Neuronal stem cell (in vitro differentiated cells): ENCODE results near the gene CACNA2D2.
A peak's percentile ranks its signal among the peaks of the same experiment; 100 is the strongest.

Experiments used
- DNase-seq: peaks from one replicate; pipeline ENCODE4 v3.0.0-alpha.2; 2013; ENCODE audit warnings: low spot score
- H2AFZ ChIP-seq: one replicate; pipeline ENCODE4 v1.6.1; 2013; ENCODE audit warnings: mild to moderate bottlenecking, low read length, inconsistent platforms
- H2AK5ac ChIP-seq: 2 replicates; pipeline ENCODE4 v1.6.1; 2013; ENCODE audit warnings: low read depth, mild to moderate bottlenecking, inconsistent platforms, low read length, moderate library complexity, mixed read lengths
- H2BK120ac ChIP-seq: 2 replicates; pipeline ENCODE4 v1.6.1; 2013; ENCODE audit warnings: low read depth, mild to moderate bottlenecking, inconsistent platforms, low read length, moderate library complexity, mixed read lengths
- H2BK12ac ChIP-seq: one replicate; pipeline ENCODE4 v1.6.1; 2013; ENCODE audit warnings: low read length, inconsistent platforms
- H2BK15ac ChIP-seq: 2 replicates; pipeline ENCODE4 v1.6.1; 2013; ENCODE audit warnings: mild to moderate bottlenecking, low read length, inconsistent platforms, mixed read lengths
- H2BK5ac ChIP-seq: one replicate; pipeline ENCODE4 v1.6.1; 2013; ENCODE audit warnings: inconsistent platforms, mild to moderate bottlenecking, low read length, moderate library complexity
- H3K14ac ChIP-seq: one replicate; pipeline ENCODE4 v1.6.1; 2013; ENCODE audit warnings: low read length, inconsistent platforms
- H3K18ac ChIP-seq: 2 replicates; pipeline ENCODE4 v1.6.1; 2013; ENCODE audit warnings: low read length, inconsistent platforms
- H3K23ac ChIP-seq: 2 replicates; pipeline ENCODE4 v1.6.1; 2013; ENCODE audit warnings: low read depth, mild to moderate bottlenecking, mixed read lengths, low read length, inconsistent platforms; ENCODE audit not compliant: poor library complexity
- H3K27ac ChIP-seq: replicated peaks from 3 replicates; pipeline ENCODE4 v1.5.1; 2013; ENCODE audit warnings: low read length, inconsistent platforms
- H3K27me3 ChIP-seq, 3 experiments: 2 replicates each; pipeline ENCODE4 v1.6.1; 2013; ENCODE audit warnings: low read length in 3 of 3, mild to moderate bottlenecking in 2 of 3, inconsistent platforms in 1 of 3, low read depth in 1 of 3, mixed read lengths in 1 of 3, moderate library complexity in 1 of 3; ENCODE audit not compliant: control insufficient read depth in 3 of 3, insufficient read depth in 3 of 3
- H3K36me3 ChIP-seq, 2 donors: replicated peaks in 1 of 2; 2 replicates each; pipeline ENCODE4 v1.6.1; 2013; ENCODE audit warnings: low read length in 2 of 2; ENCODE audit not compliant: control insufficient read depth in 2 of 2, insufficient read depth in 2 of 2
- H3K4ac ChIP-seq: 2 replicates; pipeline ENCODE4 v1.6.1; 2013; ENCODE audit warnings: inconsistent platforms, mild to moderate bottlenecking, low read length, moderate library complexity
- H3K4me1 ChIP-seq, 2 donors: 1 replicate in 1 of 2; 2 replicates in 1 of 2; pipeline ENCODE4 v1.6.1; 2013; ENCODE audit warnings: low read length in 2 of 2, low read depth in 1 of 2; ENCODE audit not compliant: control insufficient read depth in 2 of 2, insufficient read depth in 1 of 2
- H3K4me2 ChIP-seq: one replicate; pipeline ENCODE4 v1.6.1; 2013; ENCODE audit warnings: mild to moderate bottlenecking, low read length, inconsistent platforms; ENCODE audit not compliant: insufficient read depth, poor library complexity, severe bottlenecking
- H3K4me3 ChIP-seq, 2 donors: 2 replicates each; pipeline ENCODE4 v1.5.1; 2013; ENCODE audit warnings: low read length in 2 of 2, mild to moderate bottlenecking in 2 of 2, inconsistent platforms in 1 of 2, moderate library complexity in 1 of 2
- H3K79me1 ChIP-seq: one replicate; pipeline ENCODE4 v1.6.1; 2013; ENCODE audit warnings: low read depth, mild to moderate bottlenecking, inconsistent platforms, low read length, moderate library complexity
- H3K9ac ChIP-seq: one replicate; pipeline ENCODE4 v1.6.1; 2013; ENCODE audit warnings: mild to moderate bottlenecking, low read depth, low read length, inconsistent platforms; ENCODE audit not compliant: poor library complexity
- H3K9me3 ChIP-seq, 2 donors: replicated peaks in 1 of 2; 2 replicates each; pipeline versions ENCODE3 to v1.6.1; 2013; ENCODE audit warnings: low read length in 2 of 2, mild to moderate bottlenecking in 2 of 2, inconsistent platforms in 1 of 2, low read depth in 1 of 2, mixed read lengths in 1 of 2, moderate library complexity in 1 of 2; ENCODE audit not compliant: control insufficient read depth in 2 of 2, insufficient read depth in 1 of 2
- H4K8ac ChIP-seq: one replicate; pipeline ENCODE4 v1.6.1; 2013; ENCODE audit warnings: low read depth, mild to moderate bottlenecking, inconsistent platforms, low read length, moderate library complexity
- H4K91ac ChIP-seq: one replicate; pipeline ENCODE4 v1.6.1; 2013; ENCODE audit warnings: low read length, low read depth, mild to moderate bottlenecking, inconsistent platforms; ENCODE audit not compliant: poor library complexity
- WGBS, 2 donors: extraction: QIAGEN DNeasy Blood & Tissue Kit; methylation state at CpG; one replicate each; pipeline ENCODE4 v1.1.7; 2013; ENCODE audit warnings: missing lambda C conversion rate in 2 of 2, mixed read lengths in 1 of 2; ENCODE audit not compliant: insufficient read length in 2 of 2, insufficient replicate concordance in 1 of 2; ENCODE audit errors: extremely low coverage in 2 of 2; 5-methylcytosine and 5-hydroxymethylcytosine counted together

Gene CACNA2D2

GRCh38 chr3:50483374-50483773 is 20.1 kb downstream of the CACNA2D2 start:
- Histone ChIP-seq H4K8ac (no peak overlapping the region), H3K4me1 (peaks cover 0 to 17% of the 10 kb centered on the region in 2 donors), H3K14ac (no peak overlapping the region), H3K9ac (no peak overlapping the region), H4K91ac (no peak overlapping the region), H2AFZ (no peak overlapping the region), H3K4ac (no peak overlapping the region), H3K4me3 (no peak overlapping the region), H3K27ac (no peak overlapping the region), H3K4me2 (no peak overlapping the region), H2AK5ac (peak overlapping the region; percentile 30), H3K36me3 (no peaks in the 10 kb centered on the region), H3K23ac (no peak overlapping the region), H2BK120ac (no peak overlapping the region), H3K79me1 (no peaks in the 10 kb centered on the region), H3K18ac (no peak overlapping the region), H2BK15ac (no peak overlapping the region), H3K9me3 (peaks cover 0 to 2% of the 10 kb centered on the region in 2 donors), H2BK5ac (no peak overlapping the region), H2BK12ac (no peak overlapping the region), H3K27me3 (peaks cover 0 to 13% (median 0%) of the 10 kb centered on the region in 3 experiments)
- WGBS, 2 donors = no CpG with 5 or more reads among the region's 6 CpGs
- DNase-seq = no peak

GRCh38 chr3:50481992-50482391 is 21.4 kb downstream of the CACNA2D2 start:
- H3K9ac ChIP-seq = no peak overlapping the region
- H3K4me1 ChIP-seq = peaks cover 3 to 18% of the 10 kb centered on the region in 2 donors
- H3K14ac ChIP-seq = no peak overlapping the region
- H2BK5ac ChIP-seq = no peak overlapping the region
- no peak overlapping the region for H4K91ac ChIP-seq
- no peak overlapping the region for H2BK12ac ChIP-seq
- WGBS, 2 donors = no CpG with 5 or more reads among the region's 4 CpGs
- no peak overlapping the region for H3K4ac ChIP-seq
- no peak overlapping the region for H4K8ac ChIP-seq
- H3K18ac ChIP-seq = no peak overlapping the region
- H2BK15ac ChIP-seq = no peak overlapping the region
- peaks cover 2% of the 10 kb centered on the region for H3K79me1 ChIP-seq
- H3K27ac ChIP-seq = no peak overlapping the region
- no peak for DNase-seq
- H2AFZ ChIP-seq = no peak overlapping the region
- no peak overlapping the region for H3K23ac ChIP-seq
- no peaks in the 10 kb centered on the region for H3K36me3 ChIP-seq
- H3K9me3 ChIP-seq = peaks cover 0 to 2% of the 10 kb centered on the region in 2 donors
- H2AK5ac ChIP-seq = no peak overlapping the region
- no peak overlapping the region for H3K4me2 ChIP-seq
- H2BK120ac ChIP-seq = no peak overlapping the region
- peak overlapping the region in 1 of 2 donors; percentile 18 for H3K4me3 ChIP-seq
- H3K27me3 ChIP-seq = peaks cover 0 to 18% (median 0%) of the 10 kb centered on the region in 3 experiments

DNA sequence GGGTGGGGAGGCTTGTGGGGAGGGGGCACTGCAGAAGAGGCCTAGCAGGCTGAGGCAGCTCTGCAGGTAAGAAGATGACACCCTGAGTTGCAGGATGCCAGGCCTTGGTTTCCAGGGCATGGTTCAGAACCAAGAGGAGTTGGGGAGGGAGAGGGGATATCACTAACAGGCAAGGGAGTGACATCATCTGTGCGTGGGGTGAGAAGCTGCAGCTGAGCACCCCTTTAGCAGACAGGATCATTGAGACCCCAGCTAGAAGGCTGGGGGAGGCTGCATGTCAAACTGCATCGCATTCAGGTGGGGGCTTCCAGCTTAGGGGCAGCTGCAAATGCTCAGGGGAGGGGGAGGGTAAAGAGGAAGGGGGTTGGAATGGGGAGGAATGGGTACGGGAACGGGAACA is 23.0 kb downstream of the CACNA2D2 start:
- peaks cover 2% of the 10 kb centered on the region for H3K79me1 ChIP-seq
- H2BK5ac ChIP-seq = no peak overlapping the region
- no peak overlapping the region for H2BK120ac ChIP-seq
- no peak overlapping the region for H2BK15ac ChIP-seq
- H2AK5ac ChIP-seq = no peak overlapping the region
- H3K4me1 ChIP-seq = peaks cover 3 to 18% of the 10 kb centered on the region in 2 donors
- H3K23ac ChIP-seq = no peak overlapping the region
- WGBS, 2 donors = no CpG with 5 or more reads among the region's 4 CpGs
- no peak overlapping the region for H3K4ac ChIP-seq
- no peak overlapping the region for H4K91ac ChIP-seq
- H3K27ac ChIP-seq = no peak overlapping the region
- H3K4me3 ChIP-seq = no peak overlapping the region
- H2BK12ac ChIP-seq = no peak overlapping the region
- H3K36me3 ChIP-seq = no peaks in the 10 kb centered on the region
- no peak overlapping the region for H3K18ac ChIP-seq
- no peak overlapping the region for H3K4me2 ChIP-seq
- no peak overlapping the region for H3K14ac ChIP-seq
- no peak for DNase-seq
- no peak overlapping the region for H2AFZ ChIP-seq
- peaks cover 0 to 2% of the 10 kb centered on the region in 2 donors for H3K9me3 ChIP-seq
- no peak overlapping the region for H3K9ac ChIP-seq
- peaks cover 0 to 19% (median 0%) of the 10 kb centered on the region in 3 experiments for H3K27me3 ChIP-seq
- H4K8ac ChIP-seq = no peak overlapping the region

- Histone ChIP-seq H3K9ac (no peak overlapping the region), H3K4me1 (peaks cover 3 to 18% of the 10 kb centered on the region in 2 donors), H2BK5ac (no peak overlapping the region), H3K18ac (no peak overlapping the region), H2AFZ (no peak overlapping the region), H2BK12ac (no peak overlapping the region), H2BK15ac (no peak overlapping the region), H4K8ac (no peak overlapping the region), H3K27me3 (peaks cover 0 to 25% (median 0%) of the 10 kb centered on the region in 3 experiments), H3K4me3 (no peak overlapping the region), H4K91ac (no peak overlapping the region), H3K27ac (no peak overlapping the region), H2AK5ac (no peak overlapping the region), H3K23ac (no peak overlapping the region), H3K9me3 (peaks cover 0 to 2% of the 10 kb centered on the region in 2 donors), H2BK120ac (no peak overlapping the region), H3K79me1 (peaks cover 2% of the 10 kb centered on the region), H3K14ac (no peak overlapping the region), H3K4ac (no peak overlapping the region), H3K4me2 (no peak overlapping the region), H3K36me3 (no peaks in the 10 kb centered on the region)
- no peak for DNase-seq
- no CpG with 5 or more reads among the region's 4 CpGs for WGBS, 2 donors
These were observed 23.9 kb downstream of the CACNA2D2 start for GRCh38 chr3:50479523-50479922.
